ENCODE data around the gene VPS13C.
A peak's percentile ranks its signal among the peaks of the same experiment; 100 is the strongest.

GRCh38 chr15:62058327-62059028 is 1.8 kb downstream of the VPS13C start:
- TF ChIP-seq CTCF (IDR thresholded peaks at IDR 0.05), result 0 out of 2 replicates have a peak, but pooled peaks have one; percentile 1
- TF ChIP-seq ZFX (IDR thresholded peaks at IDR 0.05; ENCODE audit: borderline replicate concordance), result no peak

Data from 22Rv1 (cell line).